Stimulated activated CD8-positive, alpha-beta memory T cell treated with anti-CD3 and anti-CD28 coated beads, Interleukin-15, amount 100 ng/mL, for 24 hours (primary cell): ENCODE data around the gene FCAR.
"Not testable (repeated sequence)": the region's sequence is repeated elsewhere in the genome, so short reads cannot be mapped to it uniquely, and the experiment has no call there.

Experiments used
- DNase-seq: peaks from one replicate; pipeline ENCODE4 v3.0.0-alpha.2; 2020; ENCODE audit warnings: low read depth

The FCAR gene

GRCh38 chr19:54873990-54874389 is at the start of gene FCAR:
Gene FCAR (plus strand): TSS chr19:54874235. CDS start chr19:54874290, 55 bp downstream.
- no peak for DNase-seq

GRCh38 chr19:54824416-54824815 is 49.6 kb upstream of the FCAR start:
- not testable (repeated sequence) for DNase-seq

- not testable (repeated sequence) for DNase-seq
Measured at GRCh38 chr19:54825326-54825725, 48.7 kb upstream of the FCAR start.

GRCh38 chr19:54828064-54828463 is 46.0 kb upstream of the FCAR start:
- DNase-seq, result not testable (repeated sequence)

- not testable (repeated sequence) for DNase-seq
Measured at GRCh38 chr19:54832496-54832895, 41.5 kb upstream of the FCAR start, which contains the start of gene KIR2DS4. Gene KIR2DS4 (plus strand): TSS chr19:54832676.

GRCh38 chr19:54835126-54835525 is 38.9 kb upstream of the FCAR start:
- not testable (repeated sequence) for DNase-seq

- not testable (repeated sequence) for DNase-seq
Measured at GRCh38 chr19:54837522-54837921, 36.5 kb upstream of the FCAR start.

- DNase-seq, result not testable (repeated sequence)
Measured at GRCh38 chr19:54843171-54843570, 30.9 kb upstream of the FCAR start.

GRCh38 chr19:54850061-54850640 is 23.9 kb upstream of the FCAR start, which contains the start of gene KIR3DL2:
Gene KIR3DL2 (plus strand): TSS chr19:54850443. CDS start chr19:54850476, 33 bp downstream.
- DNase-seq, result not testable (repeated sequence)

- no peak for DNase-seq
Measured at GRCh38 chr19:54850930-54851329, 23.1 kb upstream of the FCAR start.

GRCh38 chr19:54851353-54851752 is 22.7 kb upstream of the FCAR start:
- DNase-seq, result no peak

- not testable (repeated sequence) for DNase-seq
Measured at GRCh38 chr19:54855241-54855640, 18.8 kb upstream of the FCAR start.

GRCh38 chr19:54858476-54858875 is 15.6 kb upstream of the FCAR start:
- not testable (repeated sequence) for DNase-seq

GRCh38 chr19:54859421-54859820 is 14.6 kb upstream of the FCAR start:
- DNase-seq, result not testable (repeated sequence)

GRCh38 chr19:54863459-54863858 is 10.6 kb upstream of the FCAR start:
- DNase-seq, result not testable (repeated sequence)

GRCh38 chr19:54871696-54872095 is 2.3 kb upstream of the FCAR start:
- DNase-seq, result no peak

- no peak for DNase-seq
Measured at GRCh38 chr19:54875506-54875905, 1.5 kb downstream of the FCAR start.

GRCh38 chr19:54877471-54877870 is 3.4 kb downstream of the FCAR start:
- DNase-seq, result no peak

GRCh38 chr19:54881884-54882283 is 7.8 kb downstream of the FCAR start:
- DNase-seq, result no peak

- no peak for DNase-seq
Measured at GRCh38 chr19:54882758-54883157, 8.7 kb downstream of the FCAR start.

- no peak for DNase-seq
Measured at GRCh38 chr19:54883228-54883627, 9.2 kb downstream of the FCAR start.

- DNase-seq, result no peak
Measured at GRCh38 chr19:54888239-54888638, 14.2 kb downstream of the FCAR start.

- DNase-seq, result no peak
Measured at GRCh38 chr19:54889566-54889965, 15.5 kb downstream of the FCAR start.

GRCh38 chr19:54893406-54893805 is 19.4 kb downstream of the FCAR start:
- no peak for DNase-seq
